ENCODE results near the gene FXYD6. TPM values are rescaled to one million over a fixed set of nuclear protein-coding genes. Genes with fewer than 3 reads are reported as not detected.

The FXYD6 gene
- total and polyA plus RNA-seq, 9 donors: 119 to 445 (median 264) TPM

DNA sequence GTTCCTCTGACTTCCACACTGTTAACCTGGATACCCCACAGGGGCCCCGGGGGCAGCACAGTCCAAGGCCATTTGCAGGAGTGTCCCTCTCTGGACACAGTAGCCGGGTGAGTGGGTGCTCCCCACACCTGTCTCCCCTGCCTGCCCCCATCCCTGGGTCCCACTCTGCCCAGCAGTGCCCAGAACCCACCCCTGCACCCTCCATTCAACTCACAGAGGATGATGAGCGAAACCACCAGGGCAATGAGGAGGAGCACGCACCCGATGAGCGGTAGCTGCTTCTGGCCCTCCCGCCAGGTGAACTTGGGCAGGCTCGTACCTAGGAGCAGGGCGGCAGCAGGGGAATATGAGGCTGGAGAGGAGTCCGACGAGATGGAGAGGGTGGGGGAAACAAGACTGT, 40.5 kb upstream of the FXYD6 start:
- WGBS, 3 donors: 88 to 94% (median 91%) methylated on average over 11 of the region's 11 CpGs
- Histone ChIP-seq H3K27ac (no peak overlapping the region), H3K36me3 (no peaks in the 10 kb centered on the region), H3K9me3 (no peaks in the 10 kb centered on the region), H3K4me1 (ENCODE audit: insufficient read depth) (no peaks in the 10 kb centered on the region), H3K27me3 (no peaks in the 10 kb centered on the region), H3K4me3 (no peak overlapping the region)
- TF ChIP-seq POLR2A (IDR thresholded peaks at IDR 0.05): no peak
- TF ChIP-seq EP300 (IDR thresholded peaks at IDR 0.05): no peak
- TF ChIP-seq, protein P1, sequence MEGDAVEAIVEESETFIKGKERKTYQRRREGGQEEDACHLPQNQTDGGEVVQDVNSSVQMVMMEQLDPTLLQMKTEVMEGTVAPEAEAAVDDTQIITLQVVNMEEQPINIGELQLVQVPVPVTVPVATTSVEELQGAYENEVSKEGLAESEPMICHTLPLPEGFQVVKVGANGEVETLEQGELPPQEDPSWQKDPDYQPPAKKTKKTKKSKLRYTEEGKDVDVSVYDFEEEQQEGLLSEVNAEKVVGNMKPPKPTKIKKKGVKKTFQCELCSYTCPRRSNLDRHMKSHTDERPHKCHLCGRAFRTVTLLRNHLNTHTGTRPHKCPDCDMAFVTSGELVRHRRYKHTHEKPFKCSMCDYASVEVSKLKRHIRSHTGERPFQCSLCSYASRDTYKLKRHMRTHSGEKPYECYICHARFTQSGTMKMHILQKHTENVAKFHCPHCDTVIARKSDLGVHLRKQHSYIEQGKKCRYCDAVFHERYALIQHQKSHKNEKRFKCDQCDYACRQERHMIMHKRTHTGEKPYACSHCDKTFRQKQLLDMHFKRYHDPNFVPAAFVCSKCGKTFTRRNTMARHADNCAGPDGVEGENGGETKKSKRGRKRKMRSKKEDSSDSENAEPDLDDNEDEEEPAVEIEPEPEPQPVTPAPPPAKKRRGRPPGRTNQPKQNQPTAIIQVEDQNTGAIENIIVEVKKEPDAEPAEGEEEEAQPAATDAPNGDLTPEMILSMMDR (IDR thresholded peaks at IDR 0.05): no peak
- DNase-seq: no peak
- intact Hi-C loops (cut with DNase I): no loop called here

DNA sequence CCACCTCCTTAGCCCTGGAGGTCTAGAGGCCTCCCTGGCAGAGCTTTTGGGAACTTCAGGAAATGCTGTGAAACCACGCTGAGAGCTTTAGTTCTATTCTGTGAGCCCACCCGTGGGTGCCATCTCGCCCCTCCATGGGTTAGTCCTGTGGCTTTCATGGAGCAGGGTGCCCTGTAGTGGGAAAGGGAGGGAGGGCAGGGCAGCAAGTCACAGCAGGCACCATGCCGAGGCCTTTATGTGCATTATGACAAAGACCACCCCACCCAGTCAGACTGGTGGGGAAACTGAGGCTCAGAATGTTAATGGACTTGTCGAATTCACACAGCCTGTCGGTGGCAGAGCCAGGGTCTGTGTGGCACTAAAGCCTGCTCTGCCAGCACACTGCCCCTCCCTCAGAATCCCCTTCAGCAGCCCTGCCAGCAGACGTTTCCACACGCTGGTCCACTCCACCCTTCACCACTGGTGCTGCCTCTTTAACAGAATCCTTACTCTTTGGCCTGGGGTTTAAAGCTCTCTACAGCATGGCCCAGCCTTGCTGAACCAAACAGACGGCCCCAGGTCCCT, 39.3 kb upstream of the FXYD6 start:
- H3K27me3 ChIP-seq: no peaks in the 10 kb centered on the region
- intact Hi-C loops (cut with DNase I): no loop called here
- no peak overlapping the region for H3K27ac ChIP-seq
- H3K9me3 ChIP-seq: no peaks in the 10 kb centered on the region
- no peak overlapping the region for H3K4me3 ChIP-seq
- no peaks in the 10 kb centered on the region for H3K36me3 ChIP-seq
- 87 to 90% (median 89%) methylated on average over 9 of the region's 9 CpGs for WGBS, 3 donors
- DNase-seq: no peak
- TF ChIP-seq, protein P1 (IDR thresholded peaks at IDR 0.05): no peak
- TF ChIP-seq POLR2A (IDR thresholded peaks at IDR 0.05) (no peak), EP300 (IDR thresholded peaks at IDR 0.05) (no peak)
- H3K4me1 ChIP-seq (ENCODE audit: insufficient read depth): no peaks in the 10 kb centered on the region

DNA sequence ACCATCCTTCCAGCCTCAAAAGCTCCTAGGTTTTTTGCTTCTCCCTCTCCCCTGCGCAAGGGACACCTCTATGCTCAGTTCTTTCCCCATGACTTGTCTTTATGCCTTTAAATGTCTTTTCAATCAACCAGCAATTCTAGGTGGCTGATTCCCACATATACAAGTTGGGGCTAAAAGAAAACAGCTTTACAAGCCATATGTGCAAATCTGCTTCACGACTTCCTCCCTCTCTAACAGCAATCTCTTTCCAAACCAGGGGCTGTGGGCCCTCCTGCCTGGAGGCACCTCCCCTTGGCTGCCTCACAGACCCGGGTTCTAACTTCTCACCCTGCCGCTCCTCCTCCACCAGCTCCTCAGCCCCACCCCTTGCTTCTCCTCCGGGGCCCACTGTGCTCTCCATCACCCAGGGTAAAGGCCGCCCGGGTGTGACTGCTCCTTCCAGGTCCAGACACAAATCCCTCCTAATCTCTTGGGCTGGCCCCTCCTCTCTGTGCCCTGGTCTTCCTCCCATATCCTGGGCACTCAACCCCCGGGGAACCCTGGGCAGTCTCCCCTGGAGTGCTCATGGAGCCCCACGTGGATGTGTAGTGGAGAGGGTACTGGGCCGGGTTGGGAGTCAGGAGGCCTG, 38.6 kb upstream of the FXYD6 start:
- H3K4me1 ChIP-seq (ENCODE audit: insufficient read depth): peaks cover under 1% of the 10 kb centered on the region
- H3K27me3 ChIP-seq: no peaks in the 10 kb centered on the region
- no peak overlapping the region for H3K27ac ChIP-seq
- no peak overlapping the region for H3K4me3 ChIP-seq
- no peaks in the 10 kb centered on the region for H3K36me3 ChIP-seq
- TF ChIP-seq POLR2A (IDR thresholded peaks at IDR 0.05) (no peak), EP300 (IDR thresholded peaks at IDR 0.05) (no peak)
- TF ChIP-seq, protein P1 (IDR thresholded peaks at IDR 0.05): no peak
- H3K9me3 ChIP-seq: no peaks in the 10 kb centered on the region
- intact Hi-C loops (cut with DNase I): no loop called here
- 59 to 66% (median 61%) methylated on average over 10 of the region's 10 CpGs for WGBS, 3 donors
- DNase-seq: no peak

DNA sequence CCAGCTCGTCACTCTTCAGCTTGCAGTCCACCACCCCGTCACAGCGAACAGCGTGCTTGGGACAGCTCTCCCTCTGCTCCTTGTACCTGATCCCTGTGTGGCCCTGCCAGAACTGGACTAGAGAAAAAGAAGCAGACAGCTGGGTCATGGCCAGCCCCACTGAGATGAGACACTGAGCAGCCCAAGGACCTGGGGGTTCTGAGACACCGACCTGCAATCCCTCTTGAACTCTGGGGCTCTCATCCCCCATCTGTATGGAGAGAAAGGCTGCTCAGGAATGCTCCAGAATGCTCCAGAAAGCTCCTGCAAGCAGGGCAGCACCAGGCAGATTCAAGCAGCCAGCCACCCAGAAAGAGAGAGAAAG, 37.9 kb upstream of the FXYD6 start:
- no peaks in the 10 kb centered on the region for H3K36me3 ChIP-seq
- no peak overlapping the region for H3K27ac ChIP-seq
- H3K9me3 ChIP-seq: no peaks in the 10 kb centered on the region
- intact Hi-C loops (cut with DNase I): no loop called here
- peaks cover 7% of the 10 kb centered on the region for H3K4me1 ChIP-seq (ENCODE audit: insufficient read depth)
- TF ChIP-seq, protein P1 (IDR thresholded peaks at IDR 0.05): no peak
- H3K4me3 ChIP-seq: no peak overlapping the region
- WGBS, 3 donors: 86 to 89% (median 87%) methylated on average over 5 of the region's 5 CpGs
- DNase-seq: no peak
- H3K27me3 ChIP-seq: no peaks in the 10 kb centered on the region
